ENCODE results near the gene SLC40A1.

SLC40A1 gene

GRCh38 chr2:189569295-189569910, 11.2 kb downstream of the SLC40A1 start:
- Mint-ChIP-seq H3K4me1 (ENCODE audit: low read depth) (peaks cover 18% of the 10 kb centered on the region), H3K36me3 (ENCODE audit: low read depth) (peaks cover 26% of the 10 kb centered on the region), H3K9me3 (peaks cover 5% of the 10 kb centered on the region), H3K27ac (peak overlapping the region; percentile 42), H3K27me3 (ENCODE audit: low read depth) (no peaks in the 10 kb centered on the region), H3K4me3 (peak overlapping the region; percentile 42)
- no peak for DNase-seq (ENCODE audit: low spot score)

GRCh38 chr2:189566046-189566445, 14.5 kb downstream of the SLC40A1 start:
- peaks cover 28% of the 10 kb centered on the region for H3K36me3 Mint-ChIP-seq (ENCODE audit: low read depth)
- H3K27ac Mint-ChIP-seq: no peak overlapping the region
- H3K4me1 Mint-ChIP-seq (ENCODE audit: low read depth): peaks cover 22% of the 10 kb centered on the region
- H3K27me3 Mint-ChIP-seq (ENCODE audit: low read depth): no peaks in the 10 kb centered on the region
- H3K4me3 Mint-ChIP-seq: no peak overlapping the region
- no peak for DNase-seq (ENCODE audit: low spot score)
- peaks cover 5% of the 10 kb centered on the region for H3K9me3 Mint-ChIP-seq

GRCh38 chr2:189561371-189562038, 19.1 kb downstream of the SLC40A1 start:
- H3K9me3 Mint-ChIP-seq: peaks cover 5% of the 10 kb centered on the region
- H3K4me3 Mint-ChIP-seq: no peak overlapping the region
- H3K27ac Mint-ChIP-seq: no peak overlapping the region
- H3K36me3 Mint-ChIP-seq (ENCODE audit: low read depth): peaks cover 20% of the 10 kb centered on the region
- no peak for DNase-seq (ENCODE audit: low spot score)
- H3K27me3 Mint-ChIP-seq (ENCODE audit: low read depth): no peaks in the 10 kb centered on the region
- peaks cover 18% of the 10 kb centered on the region for H3K4me1 Mint-ChIP-seq (ENCODE audit: low read depth)

- H3K27me3 Mint-ChIP-seq (ENCODE audit: low read depth): peaks cover 2% of the 10 kb centered on the region
- no peaks in the 10 kb centered on the region for H3K9me3 Mint-ChIP-seq
- DNase-seq (ENCODE audit: low spot score): no peak
- peaks cover 14% of the 10 kb centered on the region for H3K36me3 Mint-ChIP-seq (ENCODE audit: low read depth)
- peaks cover 22% of the 10 kb centered on the region for H3K4me1 Mint-ChIP-seq (ENCODE audit: low read depth)
- H3K27ac Mint-ChIP-seq: no peak overlapping the region
- no peak overlapping the region for H3K4me3 Mint-ChIP-seq
Observed at GRCh38 chr2:189560273-189560586, 20.4 kb downstream of the SLC40A1 start.

GRCh38 chr2:189559579-189560272, 20.9 kb downstream of the SLC40A1 start:
- Mint-ChIP-seq H3K36me3 (ENCODE audit: low read depth) (peaks cover 9% of the 10 kb centered on the region), H3K27me3 (ENCODE audit: low read depth) (peaks cover 4% of the 10 kb centered on the region), H3K27ac (no peak overlapping the region), H3K4me1 (ENCODE audit: low read depth) (peaks cover 24% of the 10 kb centered on the region), H3K4me3 (no peak overlapping the region), H3K9me3 (no peaks in the 10 kb centered on the region)
- DNase-seq (ENCODE audit: low spot score): no peak

- Mint-ChIP-seq H3K4me1 (ENCODE audit: low read depth) (peaks cover 24% of the 10 kb centered on the region), H3K4me3 (no peak overlapping the region), H3K27me3 (ENCODE audit: low read depth) (peaks cover 4% of the 10 kb centered on the region), H3K9me3 (no peaks in the 10 kb centered on the region), H3K27ac (no peak overlapping the region), H3K36me3 (ENCODE audit: low read depth) (peaks cover 6% of the 10 kb centered on the region)
- DNase-seq (ENCODE audit: low spot score): no peak
Observed at GRCh38 chr2:189558516-189559272, 21.9 kb downstream of the SLC40A1 start.

GRCh38 chr2:189557373-189557772, 23.2 kb downstream of the SLC40A1 start:
- peaks cover 3% of the 10 kb centered on the region for H3K36me3 Mint-ChIP-seq (ENCODE audit: low read depth)
- H3K4me1 Mint-ChIP-seq (ENCODE audit: low read depth): peaks cover 24% of the 10 kb centered on the region
- no peak overlapping the region for H3K4me3 Mint-ChIP-seq
- H3K27ac Mint-ChIP-seq: no peak overlapping the region
- no peaks in the 10 kb centered on the region for H3K9me3 Mint-ChIP-seq
- DNase-seq (ENCODE audit: low spot score): no peak
- peaks cover 4% of the 10 kb centered on the region for H3K27me3 Mint-ChIP-seq (ENCODE audit: low read depth)

GRCh38 chr2:189556526-189556925, 24.1 kb downstream of the SLC40A1 start:
- DNase-seq (ENCODE audit: low spot score): no peak
- Mint-ChIP-seq H3K4me3 (no peak overlapping the region), H3K27me3 (ENCODE audit: low read depth) (peaks cover 4% of the 10 kb centered on the region), H3K4me1 (ENCODE audit: low read depth) (peaks cover 22% of the 10 kb centered on the region), H3K27ac (no peak overlapping the region), H3K9me3 (no peaks in the 10 kb centered on the region), H3K36me3 (ENCODE audit: low read depth) (peaks cover 3% of the 10 kb centered on the region)

- DNase-seq (ENCODE audit: low spot score): no peak
- Mint-ChIP-seq H3K9me3 (no peaks in the 10 kb centered on the region), H3K27ac (no peak overlapping the region), H3K27me3 (ENCODE audit: low read depth) (peaks cover 4% of the 10 kb centered on the region), H3K36me3 (ENCODE audit: low read depth) (no peaks in the 10 kb centered on the region), H3K4me1 (ENCODE audit: low read depth) (peaks cover 17% of the 10 kb centered on the region), H3K4me3 (no peak overlapping the region)
Observed at GRCh38 chr2:189555232-189555631, 25.4 kb downstream of the SLC40A1 start.

GRCh38 chr2:189553504-189554088, 27.0 kb downstream of the SLC40A1 start:
- DNase-seq (ENCODE audit: low spot score): no peak
- H3K27ac Mint-ChIP-seq: no peak overlapping the region
- peaks cover 7% of the 10 kb centered on the region for H3K4me1 Mint-ChIP-seq (ENCODE audit: low read depth)
- peaks cover 4% of the 10 kb centered on the region for H3K27me3 Mint-ChIP-seq (ENCODE audit: low read depth)
- no peak overlapping the region for H3K4me3 Mint-ChIP-seq
- no peaks in the 10 kb centered on the region for H3K36me3 Mint-ChIP-seq (ENCODE audit: low read depth)
- H3K9me3 Mint-ChIP-seq: no peaks in the 10 kb centered on the region

- Mint-ChIP-seq H3K27ac (no peak overlapping the region), H3K9me3 (no peaks in the 10 kb centered on the region), H3K4me3 (no peak overlapping the region), H3K27me3 (ENCODE audit: low read depth) (peaks cover 4% of the 10 kb centered on the region), H3K36me3 (ENCODE audit: low read depth) (no peaks in the 10 kb centered on the region), H3K4me1 (ENCODE audit: low read depth) (peaks cover 7% of the 10 kb centered on the region)
- DNase-seq (ENCODE audit: low spot score): no peak
Observed at GRCh38 chr2:189552991-189553404, 27.6 kb downstream of the SLC40A1 start.

GRCh38 chr2:189552334-189552990, 28.1 kb downstream of the SLC40A1 start:
- Mint-ChIP-seq H3K4me1 (ENCODE audit: low read depth) (peaks cover 7% of the 10 kb centered on the region), H3K27ac (no peak overlapping the region), H3K36me3 (ENCODE audit: low read depth) (no peaks in the 10 kb centered on the region), H3K27me3 (ENCODE audit: low read depth) (peaks cover 4% of the 10 kb centered on the region), H3K4me3 (no peak overlapping the region), H3K9me3 (no peaks in the 10 kb centered on the region)
- no peak for DNase-seq (ENCODE audit: low spot score)

- Mint-ChIP-seq H3K36me3 (ENCODE audit: low read depth) (no peaks in the 10 kb centered on the region), H3K9me3 (no peaks in the 10 kb centered on the region), H3K4me1 (ENCODE audit: low read depth) (peaks cover 7% of the 10 kb centered on the region), H3K4me3 (no peak overlapping the region), H3K27ac (no peak overlapping the region), H3K27me3 (ENCODE audit: low read depth) (peaks cover 4% of the 10 kb centered on the region)
- no peak for DNase-seq (ENCODE audit: low spot score)
Observed at GRCh38 chr2:189551808-189552207, 28.8 kb downstream of the SLC40A1 start.
